SJCRH30 (cell line): ENCODE measurements around the gene ZNF77. TPM values are rescaled to one million over a fixed set of nuclear protein-coding genes. Genes with fewer than 3 reads are reported as not detected.
"Not testable (repeated sequence)": the region's sequence is repeated elsewhere in the genome, so short reads cannot be mapped to it uniquely, and the experiment has no call there.

ENCODE experiments used
- DNase-seq, 2 experiments: peaks; one replicate each; pipeline ENCODE4 v3.0.0-alpha.2; 2015 to 2020
- H3K27ac ChIP-seq: fragments of 250-450 bp; sonication (Bioruptor Pico); 2 replicates; pipeline ENCODE4 v1.5.1; 2020; ENCODE audit warnings: mild to moderate bottlenecking, moderate library complexity
- H3K27me3 ChIP-seq: fragments of 250-450 bp; sonication (Bioruptor Pico); 2 replicates; pipeline ENCODE4 v1.5.1; 2020; ENCODE audit warnings: mild to moderate bottlenecking, moderate library complexity
- H3K36me3 ChIP-seq: fragments of 250-450 bp; sonication (Bioruptor Pico); 2 replicates; pipeline ENCODE4 v1.5.1; 2020; ENCODE audit warnings: mild to moderate bottlenecking, moderate library complexity
- H3K4me1 ChIP-seq: fragments of 250-450 bp; sonication (Bioruptor Pico); 2 replicates; pipeline ENCODE4 v1.5.1; 2020; ENCODE audit warnings: mild to moderate bottlenecking, moderate library complexity
- H3K4me3 ChIP-seq: fragments of 250-450 bp; sonication (Bioruptor Pico); 2 replicates; pipeline ENCODE4 v1.5.1; 2020; ENCODE audit warnings: mild to moderate bottlenecking, moderate library complexity
- H3K9me3 ChIP-seq: fragments of 250-450 bp; sonication (Bioruptor Pico); replicated peaks from 2 replicates; pipeline ENCODE4 v1.5.1; 2020; ENCODE audit warnings: mild to moderate bottlenecking, moderate library complexity
- total RNA-seq: library from RNA; depleted of rRNA; stranded (reverse); fragments of >200 nt; shearing (Covaris generic); gene quantifications from 2 replicates; pipeline ENCODE4 v1.2.3, GENCODE V29; 2014; rRNA removed

The ZNF77 gene
- 14.1 and 17.3 TPM in 2 replicates for total RNA-seq

DNA sequence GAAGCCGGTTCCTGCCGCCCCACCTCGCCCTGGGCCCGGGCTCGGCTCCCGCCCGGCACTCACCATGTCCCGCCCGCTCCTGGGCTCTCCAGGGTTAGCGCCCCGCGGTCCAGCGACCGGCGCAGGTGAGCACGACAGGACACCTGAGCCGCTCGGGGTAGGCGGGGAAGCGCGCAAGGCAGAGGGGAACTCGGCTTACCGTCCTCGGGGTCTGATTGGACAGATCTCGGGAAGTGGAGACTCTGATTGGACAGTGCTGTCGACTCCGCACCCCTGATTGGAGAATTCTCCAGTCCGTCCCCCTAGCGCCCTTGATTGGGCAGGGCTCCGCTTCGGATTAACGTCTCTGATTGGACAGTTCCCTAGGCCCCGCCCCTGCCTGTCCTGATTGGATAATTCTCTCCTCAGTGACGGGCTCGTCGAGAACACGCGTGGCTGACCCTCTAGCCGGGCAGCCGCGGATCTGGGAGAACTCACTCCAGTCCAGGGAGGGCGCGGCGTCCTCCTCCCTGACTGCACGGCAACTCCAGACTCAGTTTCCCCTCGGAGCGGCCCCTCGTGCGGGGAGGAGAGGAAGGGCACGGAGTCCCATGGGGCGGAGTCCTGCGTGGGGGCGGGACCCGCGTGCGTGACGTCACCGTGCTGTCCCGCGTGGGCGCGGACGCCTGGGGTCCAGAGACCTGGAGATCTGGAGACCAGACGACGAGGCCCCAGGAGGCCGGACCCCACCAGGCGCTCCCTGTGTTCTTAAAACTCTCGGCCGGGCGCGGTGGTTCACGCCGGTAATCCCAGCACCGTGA, at the start of gene ZNF77:
TSS of gene ZNF77 (minus strand) at position 197 of the 800 bp plus-strand sequence. CDS start at position 66, 131 bp downstream.
- peak; percentile 99 for DNase-seq
- H3K27me3 ChIP-seq = no peaks in the 10 kb centered on the region
- H3K4me3 ChIP-seq = peak within 1 kb of the TSS; percentile 95
- H3K9me3 ChIP-seq = no peaks in the 10 kb centered on the region
- no peaks in the 10 kb centered on the region; the same call in 1 of the 2 replicates for H3K4me1 ChIP-seq
- peaks cover 4% of the 10 kb centered on the region for H3K36me3 ChIP-seq
- H3K27ac ChIP-seq = peak within 1 kb of the TSS; percentile 95

GRCh38 chr19:2993579-2993978, 48.8 kb upstream of the ZNF77 start:
- no peaks in the 10 kb centered on the region for H3K36me3 ChIP-seq
- no peak for DNase-seq
- no peak overlapping the region for H3K4me3 ChIP-seq
- no peaks in the 10 kb centered on the region for H3K4me1 ChIP-seq
- H3K27me3 ChIP-seq = no peaks in the 10 kb centered on the region
- no peaks in the 10 kb centered on the region for H3K9me3 ChIP-seq
- no peak overlapping the region for H3K27ac ChIP-seq

DNA sequence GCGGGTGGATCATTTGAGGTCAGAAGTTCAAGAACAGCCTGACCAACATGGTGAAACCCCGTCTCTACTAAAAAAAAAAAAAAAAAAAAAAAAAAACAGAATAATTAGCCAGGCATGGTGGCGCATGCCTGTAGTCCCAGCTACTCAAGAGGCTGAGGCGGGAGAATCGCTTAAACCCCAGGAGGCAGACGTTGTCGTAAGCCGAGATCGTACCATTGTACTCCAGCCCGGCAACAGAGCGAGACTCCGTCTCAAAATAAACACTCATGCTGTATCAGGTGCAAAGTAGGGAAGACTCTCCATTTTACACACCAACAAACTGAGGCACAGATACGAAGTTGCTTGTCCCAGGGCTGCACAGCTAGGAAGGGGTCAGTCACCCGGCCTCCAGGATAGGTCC, 48.2 kb upstream of the ZNF77 start:
- Histone ChIP-seq H3K9me3 (no peaks in the 10 kb centered on the region), H3K27me3 (no peaks in the 10 kb centered on the region), H3K27ac (no peak overlapping the region), H3K4me1 (no peaks in the 10 kb centered on the region; the same call in 1 of the 2 replicates), H3K4me3 (no peak overlapping the region), H3K36me3 (no peaks in the 10 kb centered on the region)
- no peak for DNase-seq

GRCh38 chr19:2992333-2992732, 47.6 kb upstream of the ZNF77 start:
- H3K36me3 ChIP-seq, H3K27ac ChIP-seq, H3K27me3 ChIP-seq, H3K4me3 ChIP-seq, DNase-seq, H3K9me3 ChIP-seq, H3K4me1 ChIP-seq: not testable (repeated sequence)

- H3K4me3 ChIP-seq = no peak overlapping the region
- H3K36me3 ChIP-seq = no peaks in the 10 kb centered on the region
- no peak overlapping the region for H3K27ac ChIP-seq
- H3K9me3 ChIP-seq = no peaks in the 10 kb centered on the region
- DNase-seq = no peak
- H3K27me3 ChIP-seq = no peaks in the 10 kb centered on the region
- H3K4me1 ChIP-seq = peaks cover 6% of the 10 kb centered on the region; the same call in 1 of the 2 replicates
These were observed 44.6 kb upstream of the ZNF77 start for GRCh38 chr19:2989236-2989946.

GRCh38 chr19:2988568-2988967, 43.8 kb upstream of the ZNF77 start:
- peaks cover 8% of the 10 kb centered on the region; the same call in 1 of the 2 replicates for H3K4me1 ChIP-seq

GRCh38 chr19:2987797-2988196, 43.0 kb upstream of the ZNF77 start:
- Histone ChIP-seq H3K9me3 (no peaks in the 10 kb centered on the region), H3K4me1 (peaks cover 13% of the 10 kb centered on the region; the same call in 1 of the 2 replicates), H3K36me3 (no peaks in the 10 kb centered on the region), H3K27ac (no peak overlapping the region), H3K4me3 (no peak overlapping the region), H3K27me3 (no peaks in the 10 kb centered on the region)
- DNase-seq = no peak

More at GRCh38 chr19:2988568-2988967, 43.8 kb upstream of the ZNF77 start:
- no peak overlapping the region for H3K4me3 ChIP-seq
- DNase-seq = no peak
- no peaks in the 10 kb centered on the region for H3K36me3 ChIP-seq
- H3K27me3 ChIP-seq = no peaks in the 10 kb centered on the region
- H3K9me3 ChIP-seq = no peaks in the 10 kb centered on the region
- no peak overlapping the region for H3K27ac ChIP-seq

GRCh38 chr19:2986951-2987524, 42.3 kb upstream of the ZNF77 start:
- Histone ChIP-seq H3K9me3 (no peaks in the 10 kb centered on the region), H3K27ac (no peak overlapping the region), H3K4me1 (peaks cover 16% of the 10 kb centered on the region; the same call in 1 of the 2 replicates), H3K27me3 (no peaks in the 10 kb centered on the region), H3K36me3 (no peaks in the 10 kb centered on the region), H3K4me3 (no peak overlapping the region)
- peak; percentile 37 to 38 for DNase-seq

- no peaks in the 10 kb centered on the region for H3K36me3 ChIP-seq
- peak overlapping the region; percentile 18 for H3K4me3 ChIP-seq
- DNase-seq = no peak
- H3K27me3 ChIP-seq = no peaks in the 10 kb centered on the region
- peaks cover 16% of the 10 kb centered on the region; the same call in 1 of the 2 replicates for H3K4me1 ChIP-seq
- peak overlapping the region; percentile 63 for H3K27ac ChIP-seq
- no peaks in the 10 kb centered on the region for H3K9me3 ChIP-seq
These were observed 39.4 kb upstream of the ZNF77 start for GRCh38 chr19:2984215-2984528.

DNA sequence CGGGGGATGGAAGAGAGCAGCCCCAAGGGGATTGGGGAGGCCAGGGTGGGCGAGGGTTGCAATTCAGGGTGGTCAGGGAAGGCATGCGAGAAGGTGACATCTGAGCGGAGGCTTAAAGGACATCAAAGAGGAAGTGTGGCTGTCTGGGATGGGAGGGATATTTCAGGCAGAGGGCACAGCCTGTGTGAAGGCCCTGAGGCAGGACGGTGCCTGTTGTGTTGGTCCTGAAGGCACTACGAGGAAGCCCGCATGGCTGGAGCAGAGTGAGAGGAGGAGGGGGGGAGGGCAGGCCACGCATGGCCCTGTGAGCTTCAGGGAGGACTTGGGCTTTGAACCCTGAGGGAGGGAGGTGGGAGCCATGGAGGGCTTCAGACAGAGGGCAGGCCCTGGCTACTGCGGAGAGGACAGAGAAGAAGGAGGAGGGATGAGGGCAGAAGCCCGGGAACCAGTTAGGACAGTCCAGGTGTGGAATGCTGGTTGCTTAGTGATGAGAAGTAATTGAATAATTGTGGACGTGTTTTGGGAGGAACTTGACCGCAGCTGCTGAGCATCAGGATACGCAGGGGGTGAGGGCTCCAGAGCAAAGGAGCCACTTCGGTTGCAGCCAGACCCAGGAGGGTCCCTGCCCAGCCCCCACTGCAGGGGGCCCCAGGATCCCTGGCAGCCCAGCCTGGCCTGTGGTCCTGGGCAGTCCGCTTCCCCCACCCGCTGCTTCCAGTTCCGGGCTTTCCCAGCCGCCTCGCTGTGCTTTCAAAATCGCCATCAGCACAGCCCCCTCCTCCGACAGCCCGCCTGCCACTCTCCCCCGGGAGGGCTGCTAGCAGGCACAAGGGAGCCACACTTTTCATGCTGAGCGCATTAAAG, 38.8 kb upstream of the ZNF77 start:
- Histone ChIP-seq H3K27ac (peak overlapping the region; percentile 63), H3K4me1 (peaks cover 16% of the 10 kb centered on the region; the same call in 1 of the 2 replicates), H3K36me3 (no peaks in the 10 kb centered on the region), H3K9me3 (no peaks in the 10 kb centered on the region), H3K27me3 (no peaks in the 10 kb centered on the region), H3K4me3 (peak overlapping the region; percentile 18)
- peak; percentile 95 to 96 for DNase-seq

GRCh38 chr19:2982983-2983350, 38.2 kb upstream of the ZNF77 start:
- Histone ChIP-seq H3K36me3 (no peaks in the 10 kb centered on the region), H3K27me3 (no peaks in the 10 kb centered on the region), H3K4me3 (no peak overlapping the region), H3K27ac (peak overlapping the region; percentile 63), H3K4me1 (peaks cover 16% of the 10 kb centered on the region; the same call in 1 of the 2 replicates), H3K9me3 (no peaks in the 10 kb centered on the region)
- peak; percentile 85 to 89 for DNase-seq

GRCh38 chr19:2982561-2982960, 37.8 kb upstream of the ZNF77 start:
- DNase-seq = no peak
- Histone ChIP-seq H3K27ac (peak overlapping the region; percentile 63), H3K9me3 (no peaks in the 10 kb centered on the region), H3K27me3 (no peaks in the 10 kb centered on the region), H3K36me3 (no peaks in the 10 kb centered on the region), H3K4me3 (no peak overlapping the region), H3K4me1 (peaks cover 19% of the 10 kb centered on the region; the same call in 1 of the 2 replicates)

DNA sequence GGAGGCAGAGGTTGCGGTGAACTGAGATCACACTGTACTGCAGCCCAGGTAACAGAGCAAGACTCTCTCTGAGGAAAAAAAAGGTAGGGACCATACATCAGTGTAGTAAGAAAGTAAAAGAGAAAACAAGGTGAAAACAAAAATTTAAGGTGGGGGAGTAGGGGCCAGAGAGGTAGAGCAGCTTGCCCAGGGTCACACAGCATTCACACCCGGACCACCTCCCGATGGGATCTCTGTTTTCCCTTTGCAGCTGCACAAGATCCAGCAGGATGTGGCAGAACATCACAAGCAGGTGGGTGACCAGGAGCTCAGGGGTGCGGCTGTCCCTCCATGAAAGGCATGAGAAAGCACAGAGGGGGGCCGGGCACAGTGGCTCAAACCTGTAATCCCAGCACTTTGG, 37.1 kb upstream of the ZNF77 start:
- H3K27ac ChIP-seq = peak overlapping the region; percentile 63; the same call in 1 of the 2 replicates
- H3K27me3 ChIP-seq = no peaks in the 10 kb centered on the region
- H3K36me3 ChIP-seq = no peaks in the 10 kb centered on the region
- DNase-seq = no peak
- peaks cover 17% of the 10 kb centered on the region; the same call in 1 of the 2 replicates for H3K4me1 ChIP-seq
- H3K9me3 ChIP-seq = no peaks in the 10 kb centered on the region
- H3K4me3 ChIP-seq = no peak overlapping the region

- no peaks in the 10 kb centered on the region for H3K9me3 ChIP-seq
- no peak overlapping the region for H3K4me3 ChIP-seq
- H3K27me3 ChIP-seq = no peaks in the 10 kb centered on the region
- peaks cover 13% of the 10 kb centered on the region; the same call in 1 of the 2 replicates for H3K4me1 ChIP-seq
- no peak for DNase-seq
- H3K36me3 ChIP-seq = no peaks in the 10 kb centered on the region
- H3K27ac ChIP-seq = no peak overlapping the region
These were observed 34.0 kb upstream of the ZNF77 start for GRCh38 chr19:2978772-2979171.
